Activated CD4-positive, alpha-beta memory T cell treated with anti-CD3 and anti-CD28 coated beads, Interleukin-2, amount 10 ng/mL, durations not matched to agents 7 days and 5 days (primary cell): ENCODE measurements around the gene HERC3. TPM values are rescaled to one million over a fixed set of nuclear protein-coding genes. Genes with fewer than 3 reads are reported as not detected.

Source experiments
- CTCF ChIA-PET: fragments of 350-600 bp; sonication (Branson Sonifier 250); formaldehyde crosslinking; loops from one replicate; lab custom pipeline; 2021; ENCODE audit warnings: antibody characterized with exemption, inconsistent platforms; lab: Charles Lee
- POLR2A ChIA-PET: fragments of 350-600 bp; sonication (Branson Sonifier 250); formaldehyde crosslinking; loops from one replicate; lab custom pipeline; 2021; ENCODE audit warnings: antibody characterized with exemption; lab: Charles Lee
- DNase-seq: peaks from one replicate; pipeline ENCODE4 v3.0.0-alpha.2; 2020
- H3K27ac Mint-ChIP-seq: one replicate; pipeline ENCODE4 v1.8.0; 2021; ENCODE audit warnings: mild to moderate bottlenecking, mixed read lengths
- H3K27me3 Mint-ChIP-seq: one replicate; pipeline ENCODE4 v1.8.0; 2021; ENCODE audit warnings: mixed read lengths
- H3K36me3 Mint-ChIP-seq: one replicate; pipeline ENCODE4 v1.8.0; 2021; ENCODE audit warnings: low read depth, mixed read lengths
- H3K4me1 Mint-ChIP-seq: one replicate; pipeline ENCODE4 v1.8.0; 2021; ENCODE audit warnings: mixed read lengths
- H3K4me3 Mint-ChIP-seq: one replicate; pipeline ENCODE4 v1.8.0; 2021; ENCODE audit warnings: mild to moderate bottlenecking, mixed read lengths
- H3K9me3 Mint-ChIP-seq: one replicate; pipeline ENCODE4 v1.8.0; 2021; ENCODE audit warnings: mixed read lengths
- total RNA-seq, 2 experiments: library from RNA; stranded (reverse); gene quantifications; one replicate each; pipeline ENCODE4 v1.2.3, GENCODE V29; 2021

Gene HERC3
- total RNA-seq, 2 experiments from 2014 or later, result 36.9 to 41.9 TPM

DNA sequence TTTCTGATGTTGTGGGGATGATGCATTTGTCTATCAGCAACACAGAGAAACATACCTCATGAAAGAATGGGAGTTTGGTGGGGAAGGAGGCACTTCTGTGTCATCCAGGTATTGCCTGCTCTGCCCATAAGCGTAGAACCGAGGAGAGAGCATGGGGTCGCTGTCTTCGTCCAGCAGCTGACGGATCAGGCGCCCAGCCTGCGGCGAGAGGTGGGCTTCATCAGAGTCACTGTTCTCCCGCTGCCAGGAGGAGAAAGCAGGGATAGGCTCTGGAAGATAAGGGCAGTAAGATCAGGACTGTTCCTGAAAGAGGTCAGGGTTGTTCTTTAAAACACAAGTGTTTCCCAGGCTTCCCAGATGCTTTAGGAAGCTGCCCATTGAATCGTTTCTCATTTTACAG, 158.1 kb downstream of the HERC3 start:
- CTCF ChIA-PET, result no interaction called here
- H3K27me3 Mint-ChIP-seq, result no peaks in the 10 kb centered on the region

DNA sequence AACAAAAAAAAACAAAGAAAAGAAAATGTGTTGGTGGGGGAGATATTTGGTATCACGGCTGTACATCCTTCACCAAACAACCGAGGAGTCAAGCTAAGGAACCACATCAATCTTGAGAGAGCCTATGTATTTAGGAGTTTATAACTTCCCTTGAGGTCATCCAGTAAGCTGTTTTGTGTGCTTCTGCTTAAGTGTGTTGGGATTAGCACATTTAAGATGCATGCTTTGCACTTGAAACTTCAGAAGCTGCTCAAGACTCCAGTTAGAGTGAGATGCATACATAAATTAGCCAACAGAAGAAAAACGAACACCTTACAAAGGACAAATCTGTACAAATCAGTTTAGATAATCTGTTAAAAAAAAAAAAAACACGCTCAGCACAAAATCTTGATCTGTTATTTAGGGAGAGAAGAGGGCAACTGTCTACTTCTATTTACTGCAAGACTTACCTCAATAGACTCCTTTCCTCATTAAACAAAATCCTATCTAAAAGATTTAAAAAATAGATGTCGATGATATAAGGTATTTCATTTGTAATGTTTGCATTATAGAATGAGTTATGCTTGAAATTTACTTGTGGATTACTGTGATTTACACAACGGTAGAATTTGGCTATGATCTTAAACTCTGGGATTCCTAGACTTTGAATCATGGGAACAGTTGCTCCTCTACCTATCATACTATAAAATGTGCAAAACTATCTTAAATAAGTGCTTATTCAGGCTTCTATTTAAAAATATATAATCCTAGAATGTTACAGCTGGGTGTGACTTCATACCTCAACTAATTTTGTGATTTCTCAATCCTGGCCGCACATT, 159.2 kb downstream of the HERC3 start:
- H3K27ac Mint-ChIP-seq, result no peak overlapping the region
- H3K4me3 Mint-ChIP-seq, result no peak overlapping the region
- DNase-seq, result no peak
- peaks cover 1% of the 10 kb centered on the region for H3K4me1 Mint-ChIP-seq
- no peaks in the 10 kb centered on the region for H3K9me3 Mint-ChIP-seq
- CTCF ChIA-PET, result no interaction called here
- H3K27me3 Mint-ChIP-seq, result no peaks in the 10 kb centered on the region
- H3K36me3 Mint-ChIP-seq, result peaks cover 13% of the 10 kb centered on the region
- POLR2A ChIA-PET, result no interaction called here

More for the DNA sequence above, 158.1 kb downstream of the HERC3 start:
- no peak overlapping the region for H3K27ac Mint-ChIP-seq
- POLR2A ChIA-PET, result no interaction called here
- no peak for DNase-seq
- H3K36me3 Mint-ChIP-seq, result peaks cover 16% of the 10 kb centered on the region
- no peak overlapping the region for H3K4me3 Mint-ChIP-seq
- H3K4me1 Mint-ChIP-seq, result peaks cover 1% of the 10 kb centered on the region
- H3K9me3 Mint-ChIP-seq, result no peaks in the 10 kb centered on the region

DNA sequence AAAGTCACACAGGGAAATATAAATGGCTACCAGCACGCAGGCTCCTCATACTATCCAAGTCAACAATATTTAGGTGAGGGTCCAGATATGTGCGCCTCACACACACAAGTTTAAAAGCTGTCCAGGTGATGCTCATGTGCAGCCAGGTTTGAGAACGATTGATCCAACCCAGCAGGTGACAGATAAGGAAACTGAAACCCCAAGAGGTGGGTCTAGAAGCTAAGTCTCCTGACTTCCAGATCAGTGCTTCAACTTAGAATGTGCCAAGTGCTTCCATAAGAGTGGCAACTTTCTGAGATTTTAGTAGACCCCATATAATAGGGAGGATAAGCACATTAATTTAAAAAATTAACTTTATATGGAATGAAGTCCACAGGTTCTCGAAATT, 159.8 kb downstream of the HERC3 start:
- ChIA-PET CTCF (interaction anchor here (0.9 kb wide), 1 partner anchor 270 kb away, joined by 3 read pairs; no protein-coding TSS in a partner anchor), POLR2A (no interaction called here)
- no peak overlapping the region for H3K27ac Mint-ChIP-seq
- DNase-seq, result no peak
- H3K27me3 Mint-ChIP-seq, result no peaks in the 10 kb centered on the region
- no peak overlapping the region for H3K4me3 Mint-ChIP-seq
- H3K36me3 Mint-ChIP-seq, result peaks cover 13% of the 10 kb centered on the region
- H3K4me1 Mint-ChIP-seq, result peaks cover 1% of the 10 kb centered on the region
- H3K9me3 Mint-ChIP-seq, result no peaks in the 10 kb centered on the region

DNA sequence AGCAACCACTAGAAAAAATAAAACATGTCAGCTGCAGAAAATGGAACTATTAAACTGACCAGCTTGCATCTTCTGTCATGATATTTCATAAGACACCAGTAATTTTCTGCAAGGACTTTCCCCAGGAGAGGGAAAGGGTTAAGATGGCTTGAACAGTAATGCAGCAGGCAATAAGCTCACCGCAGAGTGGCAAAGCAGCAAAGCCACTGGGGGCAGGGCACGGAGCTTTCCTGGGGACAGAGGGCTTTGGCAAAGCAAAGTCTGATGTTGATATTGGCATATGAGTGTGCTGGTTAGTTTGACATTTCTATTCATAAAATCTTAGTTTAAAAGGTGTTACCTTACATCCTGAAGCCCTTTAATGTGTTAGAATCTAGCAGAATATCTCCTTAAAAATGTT, 160.5 kb downstream of the HERC3 start:
- no peak overlapping the region for H3K27ac Mint-ChIP-seq
- ChIA-PET CTCF (interaction anchor here (0.6 to 0.9 kb wide), 2 partner anchors 162 to 270 kb away, joined by 3 read pairs; no protein-coding TSS in a partner anchor), POLR2A (no interaction called here)
- no peak for DNase-seq
- peaks cover 1% of the 10 kb centered on the region for H3K4me1 Mint-ChIP-seq
- H3K27me3 Mint-ChIP-seq, result no peaks in the 10 kb centered on the region
- no peak overlapping the region for H3K4me3 Mint-ChIP-seq
- H3K9me3 Mint-ChIP-seq, result no peaks in the 10 kb centered on the region
- H3K36me3 Mint-ChIP-seq, result peaks cover 13% of the 10 kb centered on the region

DNA sequence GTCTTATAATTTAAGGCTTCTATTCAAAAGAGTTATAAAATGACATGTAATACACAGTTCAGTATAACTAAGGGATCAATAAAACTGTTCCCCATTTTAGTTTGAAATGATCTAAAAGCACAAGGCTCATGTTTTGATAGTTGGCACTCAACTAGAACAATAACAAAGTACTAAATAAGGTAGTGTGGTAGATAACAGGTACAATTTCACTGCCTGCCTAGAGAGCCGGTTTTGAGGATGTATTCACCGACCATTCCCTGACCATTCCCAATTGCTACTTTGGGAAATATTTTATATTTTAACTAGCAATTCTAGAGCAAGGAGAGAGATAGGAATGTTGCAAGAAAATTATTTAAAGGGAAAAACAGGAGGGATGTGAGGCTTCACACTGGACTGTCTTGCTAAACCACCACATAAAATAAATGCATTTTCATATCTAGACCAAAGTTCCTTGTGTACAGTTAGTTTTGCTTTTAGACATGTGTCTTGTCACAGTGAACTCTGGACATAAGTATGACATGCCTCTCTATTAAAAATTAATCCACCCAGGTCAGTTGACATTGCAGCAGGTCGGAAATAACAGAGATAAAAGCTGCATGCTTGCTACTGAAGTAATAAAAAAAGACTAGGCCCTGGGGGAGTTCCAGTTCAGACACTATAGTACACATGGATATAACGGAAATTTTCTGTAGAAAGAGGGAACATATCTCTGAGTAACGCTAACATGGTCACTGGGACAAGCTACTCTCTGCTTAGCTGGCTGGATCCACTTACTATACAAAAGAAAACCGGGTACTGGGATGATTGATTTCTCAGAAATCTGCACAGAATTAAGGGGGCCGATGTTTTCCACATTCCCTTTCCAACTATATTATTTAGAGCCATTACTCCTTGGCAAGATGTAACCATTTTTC, 161.6 kb downstream of the HERC3 start:
- CTCF ChIA-PET, result no interaction called here
- POLR2A ChIA-PET, result no interaction called here
- Mint-ChIP-seq H3K27me3 (no peaks in the 10 kb centered on the region), H3K4me1 (peaks cover 1% of the 10 kb centered on the region), H3K9me3 (no peaks in the 10 kb centered on the region), H3K27ac (no peak overlapping the region), H3K4me3 (no peak overlapping the region), H3K36me3 (peaks cover 4% of the 10 kb centered on the region)
- no peak for DNase-seq

DNA sequence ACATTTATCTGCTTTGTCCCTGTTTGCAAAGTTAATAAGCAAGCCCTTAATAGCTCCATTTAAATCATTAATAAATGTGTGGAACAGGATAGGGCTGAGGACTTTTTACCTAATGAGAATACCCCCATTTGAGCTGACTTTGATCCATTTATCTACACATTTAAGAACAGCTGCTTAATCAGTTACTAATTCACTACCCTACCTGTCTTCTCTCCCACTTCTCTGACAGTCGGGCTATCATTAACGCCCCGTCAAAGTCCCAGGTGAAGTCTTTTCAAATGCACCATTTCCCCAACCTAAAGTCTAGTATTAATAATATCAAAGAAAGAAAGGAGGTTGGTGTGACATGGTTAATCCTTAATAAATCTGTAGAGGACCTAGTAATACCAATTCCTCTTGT, 162.5 kb downstream of the HERC3 start:
- H3K36me3 Mint-ChIP-seq, result peaks cover under 1% of the 10 kb centered on the region
- CTCF ChIA-PET, result no interaction called here
- no peaks in the 10 kb centered on the region for H3K27me3 Mint-ChIP-seq
- H3K27ac Mint-ChIP-seq, result no peak overlapping the region
- no peak overlapping the region for H3K4me3 Mint-ChIP-seq
- POLR2A ChIA-PET, result no interaction called here
- no peaks in the 10 kb centered on the region for H3K9me3 Mint-ChIP-seq
- no peak for DNase-seq
- peaks cover 1% of the 10 kb centered on the region for H3K4me1 Mint-ChIP-seq

DNA sequence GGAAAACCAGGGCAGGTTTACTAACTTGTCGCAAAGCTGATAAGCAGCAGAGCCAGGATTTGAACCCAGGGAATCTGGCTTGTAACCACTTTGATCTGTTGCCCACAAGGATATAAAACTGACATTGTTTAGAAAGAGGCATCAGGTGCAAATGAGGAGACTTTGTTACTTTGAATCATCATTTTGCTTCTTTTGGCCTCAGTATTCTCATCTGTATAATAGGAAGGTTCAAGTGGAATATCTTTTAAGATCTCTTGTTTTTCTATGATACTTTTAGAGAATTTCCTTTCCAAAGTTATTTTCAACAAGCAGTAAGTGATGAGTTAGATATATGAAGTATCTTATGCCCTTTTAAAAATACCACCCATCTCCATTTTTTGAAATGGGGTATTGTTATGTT, 163.2 kb downstream of the HERC3 start:
- CTCF ChIA-PET, result interaction anchor here (0.6 kb wide), 1 partner anchor 15 kb away, joined by 4 read pairs; no protein-coding TSS in a partner anchor
- no peak overlapping the region for H3K27ac Mint-ChIP-seq
- H3K36me3 Mint-ChIP-seq, result no peaks in the 10 kb centered on the region
- no peaks in the 10 kb centered on the region for H3K27me3 Mint-ChIP-seq
- no peaks in the 10 kb centered on the region for H3K9me3 Mint-ChIP-seq
- peaks cover 1% of the 10 kb centered on the region for H3K4me1 Mint-ChIP-seq
- no peak for DNase-seq
- POLR2A ChIA-PET, result no interaction called here
- no peak overlapping the region for H3K4me3 Mint-ChIP-seq

DNA sequence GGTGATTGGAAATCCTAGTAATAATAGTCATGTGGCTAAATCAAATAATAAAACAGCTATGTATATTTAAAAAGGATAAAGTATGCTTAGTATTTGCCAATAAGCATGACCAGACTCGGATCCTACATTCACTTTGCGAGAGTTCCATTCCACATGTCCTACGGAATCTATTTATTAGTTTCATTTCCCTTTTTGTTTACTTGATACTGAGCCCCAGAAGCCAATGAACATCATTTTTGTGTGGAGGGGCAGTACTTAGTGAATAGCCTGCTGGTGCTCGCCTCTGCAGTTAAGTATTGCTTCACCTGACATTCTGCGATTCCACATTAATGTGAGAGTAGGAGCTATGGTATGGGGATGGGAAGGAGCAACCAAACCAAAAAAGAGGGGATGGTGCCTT, 163.9 kb downstream of the HERC3 start:
- Mint-ChIP-seq H3K36me3 (no peaks in the 10 kb centered on the region), H3K9me3 (no peaks in the 10 kb centered on the region), H3K4me3 (no peak overlapping the region), H3K27ac (no peak overlapping the region), H3K27me3 (no peaks in the 10 kb centered on the region), H3K4me1 (peaks cover 1% of the 10 kb centered on the region)
- ChIA-PET CTCF (no interaction called here), POLR2A (no interaction called here)
- DNase-seq, result no peak

DNA sequence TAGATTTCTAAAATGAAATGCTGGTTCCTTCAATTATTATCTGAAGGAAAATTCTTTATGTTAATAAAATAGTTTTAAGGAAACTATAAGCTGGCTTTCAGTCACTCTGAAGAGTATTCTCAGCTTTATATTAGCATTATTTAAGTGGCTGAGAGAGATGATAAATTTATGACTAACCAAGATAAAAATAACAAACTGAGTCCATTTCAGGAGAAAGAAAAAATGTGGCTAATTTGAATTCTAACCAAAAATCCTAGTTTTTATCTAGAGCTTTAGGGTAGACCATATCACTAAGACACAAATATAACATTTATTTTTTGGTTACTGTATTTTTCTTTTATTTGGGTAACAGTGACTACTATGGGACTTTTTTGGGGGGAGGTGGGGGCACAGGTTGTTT, 164.8 kb downstream of the HERC3 start:
- peaks cover 3% of the 10 kb centered on the region for H3K4me1 Mint-ChIP-seq
- H3K36me3 Mint-ChIP-seq, result no peaks in the 10 kb centered on the region
- POLR2A ChIA-PET, result interaction anchor here (1.2 kb wide), 1 partner anchor 10 kb away, joined by 3 read pairs; no protein-coding TSS in a partner anchor
- CTCF ChIA-PET, result no interaction called here
- no peaks in the 10 kb centered on the region for H3K9me3 Mint-ChIP-seq
- DNase-seq, result no peak
- no peak overlapping the region for H3K27ac Mint-ChIP-seq
- no peak overlapping the region for H3K4me3 Mint-ChIP-seq
- H3K27me3 Mint-ChIP-seq, result no peaks in the 10 kb centered on the region

DNA sequence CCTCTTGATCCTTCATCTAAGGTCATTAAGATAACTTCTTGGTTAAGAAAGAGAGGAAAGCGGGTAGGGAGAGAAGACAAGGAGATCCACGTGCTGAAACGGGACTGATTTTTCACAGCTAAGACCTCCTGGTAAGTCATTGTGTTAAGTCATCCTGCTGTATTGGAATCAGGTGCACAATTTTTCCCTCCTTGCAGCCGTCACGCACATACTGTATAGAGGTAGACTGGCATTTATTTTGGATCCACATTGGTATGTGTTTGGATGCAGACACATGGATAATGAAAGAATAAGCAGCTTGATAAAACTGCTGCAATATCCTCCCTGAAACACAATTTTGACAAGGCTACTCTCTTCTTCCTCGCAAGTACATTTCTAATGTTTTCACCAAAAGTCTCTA, 165.5 kb downstream of the HERC3 start:
- POLR2A ChIA-PET, result interaction anchor here (1.2 kb wide), 1 partner anchor 11 kb away, joined by 3 read pairs; no protein-coding TSS in a partner anchor
- no peaks in the 10 kb centered on the region for H3K27me3 Mint-ChIP-seq
- CTCF ChIA-PET, result no interaction called here
- no peak overlapping the region for H3K4me3 Mint-ChIP-seq
- H3K9me3 Mint-ChIP-seq, result no peaks in the 10 kb centered on the region
- H3K4me1 Mint-ChIP-seq, result peaks cover 3% of the 10 kb centered on the region
- no peaks in the 10 kb centered on the region for H3K36me3 Mint-ChIP-seq
- no peak for DNase-seq
- H3K27ac Mint-ChIP-seq, result no peak overlapping the region

Other genes with a start within 250 kb of the HERC3 start
- 10 to 100 TPM; 47.5 to 49.0 TPM for gene HERC6, start 213.6 kb upstream of the HERC3 start, total RNA-seq
- gene HERC5, start 135.4 kb upstream of the HERC3 start, total RNA-seq, result 10 to 100 TPM; 92.5 to 97.0 TPM
- 10 to 100 TPM; 50.8 to 52.1 TPM for gene PYURF, start 68.7 kb upstream of the HERC3 start, total RNA-seq
- gene NAP1L5, start 105.3 kb downstream of the HERC3 start, total RNA-seq, result 1 to 10 TPM; 4.7 to 5.4 TPM